Embryonic facial prominence (tissue), 1 donor: ENCODE measurements around the gene AGTPBP1.

Experiments
- DNase-seq: peaks from one replicate; pipeline ENCODE4 v3.0.0-alpha.2; 2016; ENCODE audit errors: extremely low spot score

Gene AGTPBP1

DNA sequence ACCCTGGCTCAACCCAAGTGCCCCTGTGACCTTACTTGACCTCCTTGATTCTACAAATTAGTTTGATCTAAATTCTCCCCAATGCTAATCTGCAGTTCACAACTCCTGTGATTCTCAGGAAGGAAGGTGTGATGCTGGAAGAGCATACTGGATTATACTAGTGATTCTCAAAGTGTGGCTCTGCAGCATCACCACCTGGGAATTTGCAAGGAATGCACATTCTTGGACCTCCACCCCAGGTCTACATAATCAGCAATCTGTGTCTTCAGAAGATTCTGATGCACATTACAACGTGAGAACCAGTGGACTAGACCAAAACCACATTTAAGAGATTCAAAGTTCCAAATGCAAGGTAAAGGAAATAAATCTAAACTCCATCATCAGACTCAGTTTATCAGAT is 198.6 kb downstream of the AGTPBP1 start:
- no peak for DNase-seq

DNA sequence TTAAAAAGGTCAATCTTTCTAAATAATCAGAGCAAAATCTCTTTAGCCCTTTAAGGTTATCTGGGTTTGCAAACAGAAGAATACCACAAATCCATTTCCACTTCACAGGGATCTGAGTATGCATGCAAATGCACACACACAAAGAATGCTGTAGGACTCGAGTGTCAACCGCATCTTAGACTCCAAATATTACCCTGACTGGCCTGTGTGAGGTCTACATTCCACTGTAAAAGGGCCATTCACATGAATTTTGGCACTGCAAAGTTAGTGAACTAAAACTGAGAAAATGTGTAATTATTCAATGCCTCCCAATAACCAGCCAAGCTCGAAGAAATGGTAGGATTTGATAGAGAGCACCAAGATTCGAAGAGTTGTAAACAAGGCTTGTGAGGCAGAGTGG is 199.9 kb downstream of the AGTPBP1 start:
- no peak for DNase-seq

DNA sequence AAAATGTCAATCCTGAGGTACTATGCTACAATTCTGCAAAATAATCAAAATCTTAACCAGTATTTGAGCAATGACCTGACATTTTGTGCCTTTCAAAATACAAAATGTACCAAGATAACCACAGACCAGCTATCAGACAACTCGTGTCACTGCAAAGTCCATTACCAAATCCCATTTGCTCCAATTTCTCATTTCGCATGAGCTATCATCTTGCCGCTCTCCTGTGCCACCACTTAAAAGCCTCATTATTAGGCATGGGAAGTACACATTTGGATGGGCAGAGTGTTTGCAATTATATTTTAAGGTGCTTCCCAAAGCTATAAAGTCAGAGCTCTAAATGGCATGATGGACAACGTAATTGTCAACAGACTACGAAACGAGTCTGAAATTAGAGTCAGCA is 205.2 kb downstream of the AGTPBP1 start:
- no peak for DNase-seq

DNA sequence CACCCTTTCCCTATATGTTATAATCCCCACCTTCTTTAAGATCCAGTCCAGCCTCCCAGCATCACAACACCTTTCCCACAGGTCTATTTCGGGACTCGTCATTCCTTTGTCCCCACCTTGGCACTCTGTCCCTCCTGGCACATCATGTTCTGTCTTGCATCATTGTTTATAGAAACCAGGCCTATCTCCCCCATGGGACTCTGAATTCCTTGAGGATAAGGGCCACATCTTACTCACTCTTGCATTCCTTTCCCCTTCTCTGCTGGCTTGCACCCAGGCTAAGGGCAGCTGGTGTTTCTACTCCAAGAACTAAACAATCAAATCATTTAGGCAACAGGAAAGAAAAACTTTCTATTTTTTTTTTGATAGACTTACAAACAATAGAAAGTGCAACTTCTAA is 205.7 kb downstream of the AGTPBP1 start:
- no peak for DNase-seq

DNA sequence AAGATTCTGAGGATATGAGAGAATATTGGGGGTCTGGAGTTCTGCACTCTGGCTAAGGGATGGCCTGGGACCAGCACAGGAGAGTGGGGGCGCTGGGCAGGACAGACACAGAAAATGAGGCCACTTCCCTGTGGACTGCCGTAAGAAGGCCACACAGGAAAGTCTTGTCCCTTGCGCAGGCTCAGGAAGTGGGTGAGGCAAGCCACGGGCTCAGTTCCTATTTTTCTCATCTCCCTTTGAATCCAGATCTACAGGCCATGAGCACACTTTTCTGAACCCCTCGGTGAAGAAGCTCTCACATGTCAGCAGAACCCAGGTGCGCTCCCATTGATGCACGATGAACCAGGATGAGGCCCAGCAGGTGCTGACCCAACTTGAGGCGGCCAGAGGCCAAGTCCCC is 207.4 kb downstream of the AGTPBP1 start:
- DNase-seq: no peak

DNA sequence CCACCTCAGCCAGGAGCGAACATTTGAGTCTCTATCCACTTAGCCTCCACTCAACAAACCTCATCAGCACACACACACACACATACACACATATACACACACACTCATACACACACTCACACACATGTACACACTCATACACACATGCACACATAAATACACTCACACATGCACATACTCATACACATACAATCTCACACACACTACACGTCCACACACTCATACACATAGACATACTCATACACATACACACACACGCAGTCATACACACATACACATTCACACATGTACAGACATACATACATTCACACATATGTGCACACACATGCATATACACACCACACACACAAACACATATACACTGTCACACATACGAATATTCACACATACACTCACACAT is 208.2 kb downstream of the AGTPBP1 start:
- no peak for DNase-seq

DNA sequence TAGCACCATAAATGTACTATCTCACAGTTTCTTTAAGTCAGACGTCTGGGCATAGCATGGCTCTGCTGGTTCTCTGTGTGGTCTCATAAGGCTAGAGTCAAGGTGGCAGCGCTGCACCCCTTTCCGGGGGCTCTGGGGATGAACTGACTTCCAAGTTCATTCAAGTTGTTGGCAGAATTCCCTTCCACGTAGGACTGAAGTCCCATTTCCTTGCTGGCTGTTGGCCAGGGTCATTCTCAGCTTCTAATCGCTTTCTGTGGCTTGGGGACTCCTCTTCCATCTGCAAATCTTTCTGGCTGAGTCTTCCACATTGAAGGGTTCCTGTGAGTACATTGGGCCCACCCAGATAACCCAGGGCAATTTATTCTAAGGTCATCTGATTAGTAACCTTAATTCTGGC is 211.0 kb downstream of the AGTPBP1 start:
- no peak for DNase-seq

DNA sequence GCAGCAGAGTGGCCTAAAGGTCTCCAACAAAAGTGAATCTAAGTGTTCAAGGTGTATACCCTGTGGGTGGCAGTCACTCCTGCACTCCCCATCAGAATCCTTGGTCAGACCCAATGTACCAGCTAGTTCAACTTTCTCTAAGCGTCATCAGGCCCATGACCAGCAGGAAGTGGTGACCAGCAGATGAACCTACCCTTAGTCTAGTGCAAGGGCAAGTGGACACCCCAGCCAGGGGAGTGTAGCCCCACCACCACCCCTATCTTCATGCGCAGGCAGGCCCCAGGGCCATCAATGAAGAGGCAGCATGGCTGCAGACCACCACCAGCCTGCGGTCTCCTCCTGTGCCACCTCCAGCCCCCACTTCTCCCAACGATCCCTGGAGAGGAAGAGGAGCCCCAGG is 213.1 kb downstream of the AGTPBP1 start:
- no peak for DNase-seq

DNA sequence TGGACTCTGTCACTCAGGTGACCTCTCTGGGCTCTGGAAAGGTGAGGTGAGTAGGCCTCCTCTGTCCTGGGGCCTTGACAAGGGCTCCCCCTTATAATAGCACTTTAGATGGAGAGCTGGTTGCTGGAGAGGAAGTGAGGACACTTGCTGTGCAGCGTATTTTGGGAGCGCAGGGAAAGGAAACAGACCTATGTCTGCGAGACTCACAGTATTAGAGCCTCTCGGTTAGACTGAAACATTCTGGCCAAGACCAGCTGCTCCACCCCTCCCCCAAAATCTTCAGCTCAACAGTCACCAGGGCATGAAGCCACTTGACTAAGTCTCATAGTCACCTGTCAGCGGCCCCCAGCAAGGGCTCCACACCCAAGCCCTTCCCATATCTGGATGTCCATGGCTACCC is 213.6 kb downstream of the AGTPBP1 start:
- DNase-seq: no peak

DNA sequence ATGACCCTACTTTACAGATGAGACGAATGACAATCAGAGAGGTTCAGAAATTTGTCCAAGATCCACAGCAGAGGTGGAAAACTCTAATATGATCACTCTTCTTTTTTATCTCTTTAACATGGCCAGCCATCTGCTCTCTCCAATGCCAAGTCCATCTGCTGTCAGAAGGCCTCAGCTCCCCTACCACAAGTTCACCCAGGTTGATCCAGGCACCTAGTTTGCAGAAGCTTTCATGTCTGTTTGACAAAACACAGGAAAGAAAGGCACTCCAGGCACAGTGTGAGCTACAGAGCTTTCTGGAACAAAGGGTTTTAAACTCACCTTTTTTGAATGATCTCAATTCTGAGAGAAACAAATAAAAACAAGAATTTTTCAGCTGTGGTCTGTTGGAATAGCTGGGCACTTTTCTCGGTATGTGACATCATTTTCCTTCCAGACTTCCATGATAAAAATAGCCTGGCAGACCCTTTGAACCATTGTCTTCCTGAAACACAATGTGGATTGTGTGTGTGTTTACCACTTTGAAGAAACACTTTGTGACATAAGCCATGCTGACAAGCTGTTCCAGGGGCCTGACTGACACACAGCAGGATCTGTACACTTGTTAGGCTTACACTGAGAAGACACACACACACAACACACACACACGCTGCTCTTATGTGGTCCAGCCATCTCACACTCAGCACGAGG is 214.3 kb downstream of the AGTPBP1 start:
- DNase-seq: no peak

DNA sequence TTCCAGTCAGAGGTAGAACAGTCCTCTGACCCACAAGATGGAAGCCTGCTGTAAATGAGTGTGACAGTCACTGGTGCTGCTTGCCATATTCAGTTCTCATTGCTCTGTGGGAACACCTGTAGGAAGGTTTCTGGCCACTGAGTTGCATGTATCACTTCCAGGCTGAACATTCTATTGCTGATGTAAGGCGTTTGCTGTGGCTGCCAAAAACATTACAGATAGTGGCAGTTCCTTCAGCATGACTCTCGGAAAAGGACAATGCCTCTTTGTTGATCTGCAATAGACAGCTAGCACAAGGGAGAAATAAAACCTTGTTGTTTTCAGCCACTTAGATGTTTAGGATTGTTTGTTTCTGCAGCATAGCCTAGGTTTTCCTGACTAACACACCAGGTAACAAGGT is 217.2 kb downstream of the AGTPBP1 start:
- DNase-seq: no peak

DNA sequence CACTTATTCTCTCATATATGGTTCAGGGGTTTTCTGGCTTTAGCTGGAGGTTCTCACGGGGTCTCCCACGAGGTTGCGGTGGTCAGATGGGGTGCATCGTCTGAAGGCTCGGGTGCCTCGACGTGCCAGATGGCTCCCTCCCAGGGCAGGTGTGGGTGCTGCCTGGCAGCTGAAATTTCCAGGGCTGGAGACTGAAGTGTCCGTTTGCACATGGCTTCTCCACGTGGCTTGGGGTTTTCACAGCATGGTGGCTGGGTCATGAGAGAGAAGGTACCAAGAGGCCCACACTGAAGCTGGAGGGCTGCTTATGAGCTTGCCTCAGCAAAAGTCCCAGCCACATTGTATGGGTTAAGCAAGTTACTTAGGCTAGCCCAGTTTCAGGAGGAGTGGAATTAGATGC is 218.6 kb downstream of the AGTPBP1 start:
- no peak for DNase-seq

DNA sequence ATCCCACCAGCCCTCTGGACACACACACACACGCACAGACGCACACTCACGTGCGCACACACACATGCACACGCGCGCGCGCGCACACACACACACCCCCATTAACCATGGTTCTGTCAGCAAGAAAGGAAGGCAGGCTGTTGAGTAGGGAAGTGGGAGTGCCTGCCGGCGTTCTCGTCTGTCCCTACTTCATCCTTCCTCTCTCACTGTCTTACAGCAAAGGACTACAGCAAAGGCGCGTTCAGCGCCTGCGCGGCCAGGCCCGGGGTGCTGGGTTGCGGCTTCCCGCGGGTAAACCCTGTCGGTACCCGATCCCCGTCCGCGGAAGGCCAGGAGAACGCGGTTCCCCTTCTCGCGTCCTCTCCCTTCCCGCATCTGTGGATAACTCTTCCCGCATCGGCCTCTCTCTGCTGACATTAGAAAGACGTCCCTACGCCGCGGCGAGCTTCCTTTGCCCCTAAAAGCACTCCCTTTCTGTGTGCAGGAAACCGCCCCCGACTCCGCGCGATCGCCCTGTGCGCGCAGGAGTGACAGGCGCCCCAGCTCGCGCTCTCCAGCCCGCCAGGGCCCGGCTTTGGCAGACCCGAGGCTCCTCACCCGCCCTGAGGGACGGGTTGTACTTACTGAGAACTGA is 219.2 kb downstream of the AGTPBP1 start:
- peak; percentile 42 for DNase-seq

DNA sequence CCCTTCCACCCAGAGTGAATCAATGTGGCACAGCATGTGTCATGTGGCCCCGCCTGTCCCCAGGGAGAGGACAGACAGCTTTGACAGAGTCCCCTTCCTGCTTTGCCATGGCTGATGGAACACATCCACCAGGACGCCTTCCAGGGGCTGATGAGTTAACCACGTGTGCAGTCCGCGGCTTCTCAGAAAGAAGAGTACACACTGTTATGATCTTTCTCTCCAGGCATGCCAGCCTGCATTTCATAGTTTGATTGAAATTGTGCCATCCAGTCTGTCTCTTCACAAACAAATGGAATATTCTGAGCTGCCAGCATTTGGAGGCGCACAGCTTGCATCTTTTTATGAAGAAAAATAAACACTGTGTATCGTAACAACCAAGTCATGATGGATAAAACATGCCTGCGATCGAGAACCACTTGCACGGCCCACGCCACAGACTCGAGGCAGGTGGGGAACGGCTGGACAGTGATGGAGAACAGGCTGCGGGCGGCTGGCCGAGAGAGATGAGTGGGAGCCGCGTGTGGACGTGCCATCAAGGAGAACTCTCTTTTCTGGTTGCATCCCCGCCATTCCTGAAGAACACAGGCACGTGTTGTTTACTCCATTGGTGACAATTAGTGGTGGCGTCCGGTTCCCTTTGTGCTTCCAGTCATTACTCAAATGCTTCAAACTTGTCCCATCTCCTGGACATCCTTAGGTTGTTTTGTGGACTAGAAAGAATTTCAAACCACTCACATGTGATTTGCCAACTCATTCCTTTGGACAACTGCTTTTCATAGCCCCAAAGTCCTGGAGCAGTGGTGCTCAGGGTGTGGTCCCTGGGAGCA is 220.2 kb downstream of the AGTPBP1 start:
- DNase-seq: no peak

DNA sequence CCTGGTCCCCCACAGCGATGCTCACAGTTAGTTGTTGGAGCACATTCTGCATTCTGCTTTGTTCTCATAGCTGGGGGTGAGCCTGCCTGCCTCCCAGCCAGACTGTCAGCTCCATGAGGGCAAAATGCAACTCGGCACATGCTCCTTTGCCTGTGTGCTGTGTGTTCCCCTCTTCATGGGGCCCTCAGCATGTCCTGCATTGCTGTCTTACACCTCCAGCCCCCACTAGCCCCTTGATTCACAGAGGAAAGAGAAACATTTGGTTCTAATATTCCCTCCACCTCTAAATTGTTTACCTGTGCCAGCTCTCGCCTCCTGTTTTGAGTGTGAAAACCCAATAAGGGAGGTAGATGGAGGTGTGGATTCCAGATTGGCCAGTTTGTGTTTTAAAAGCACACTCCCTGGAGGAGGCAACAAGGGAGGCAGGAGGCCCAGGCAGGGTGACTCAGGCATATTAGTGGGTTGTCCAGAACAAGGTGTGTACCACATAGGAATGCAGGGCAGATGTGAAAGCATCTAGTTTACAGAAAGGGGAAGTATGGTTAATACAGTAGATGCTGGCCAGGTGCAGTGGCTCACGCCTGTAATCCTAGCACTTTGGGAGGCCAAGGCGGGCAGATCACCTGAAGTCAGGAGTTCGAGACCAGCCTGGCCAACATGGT is 224.6 kb downstream of the AGTPBP1 start:
- no peak for DNase-seq

DNA sequence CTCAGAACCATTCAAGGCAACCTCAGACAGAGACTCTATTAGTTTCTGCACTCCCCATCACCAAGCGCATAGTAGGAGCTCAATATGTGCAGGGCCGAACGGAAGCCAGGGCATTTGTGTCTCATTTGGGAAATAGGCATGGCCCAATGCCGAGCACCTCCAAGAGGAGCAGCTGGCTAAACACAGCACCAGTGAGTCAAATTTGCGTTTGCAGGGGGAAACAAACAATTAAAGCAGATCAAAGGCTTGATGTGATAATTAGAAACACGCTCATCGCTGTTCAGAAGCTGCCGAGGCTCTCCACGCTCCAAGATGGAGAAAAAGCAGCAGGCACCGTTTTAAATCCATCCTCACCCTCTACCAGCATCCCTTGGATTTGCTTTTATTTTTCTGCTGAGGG is 225.3 kb downstream of the AGTPBP1 start:
- no peak for DNase-seq

DNA sequence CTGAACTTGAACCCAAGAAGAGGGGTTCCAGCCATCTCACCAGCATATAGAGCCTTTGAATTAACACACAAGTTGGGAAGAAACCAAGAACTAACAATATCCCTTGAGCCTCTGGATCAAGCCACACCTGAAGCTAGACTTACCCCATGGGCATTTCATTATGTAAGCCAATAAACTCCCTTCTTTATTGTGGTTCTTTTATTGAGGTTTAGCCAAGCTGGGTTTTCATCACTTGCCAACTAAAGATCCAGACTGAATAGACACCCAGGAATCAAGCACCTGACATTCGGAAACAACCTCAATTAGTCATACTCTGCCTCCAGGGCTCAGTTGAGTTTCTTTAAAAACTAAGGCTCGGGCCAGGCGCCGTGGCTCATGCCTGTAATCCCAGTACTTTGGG is 226.7 kb downstream of the AGTPBP1 start:
- DNase-seq: no peak

DNA sequence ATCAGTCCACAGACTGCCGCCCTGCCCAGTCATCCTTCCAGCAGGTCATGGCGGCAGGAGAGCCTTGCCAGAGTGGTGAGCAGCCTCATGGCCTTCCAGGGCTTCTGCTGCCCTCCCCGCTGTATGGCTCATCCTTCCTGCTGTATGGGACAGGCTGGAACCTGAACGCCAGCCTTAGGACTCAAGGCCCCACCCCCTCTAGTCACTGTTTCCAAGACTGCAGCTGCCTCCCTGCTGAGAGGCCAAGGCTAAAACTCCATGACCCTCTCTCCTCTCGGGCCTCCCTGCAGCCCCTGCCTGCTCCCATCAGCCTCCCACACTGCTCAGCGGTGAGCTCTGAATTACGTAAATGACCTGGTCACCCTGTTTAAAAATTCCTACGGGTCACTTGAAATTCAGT is 227.5 kb downstream of the AGTPBP1 start:
- no peak for DNase-seq

DNA sequence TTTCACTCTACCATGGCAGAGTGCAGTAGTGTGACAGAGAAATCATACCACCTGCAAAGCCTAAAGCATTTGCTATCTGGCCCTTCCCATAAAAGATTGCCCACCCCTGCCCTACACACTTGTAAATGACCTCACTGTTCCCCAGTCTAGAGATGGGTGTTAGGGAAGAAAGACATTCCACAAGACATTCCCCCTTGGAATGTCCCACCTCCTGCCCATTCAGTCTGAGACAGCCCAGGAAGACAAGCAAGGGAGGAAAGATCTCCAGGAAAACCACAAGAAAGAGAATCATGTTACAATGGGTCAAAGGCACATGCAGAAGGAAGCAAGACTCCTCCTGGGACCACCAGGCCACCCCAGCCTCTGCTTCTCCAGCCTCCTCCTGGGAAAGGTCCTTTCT is 230.0 kb downstream of the AGTPBP1 start:
- DNase-seq: no peak

DNA sequence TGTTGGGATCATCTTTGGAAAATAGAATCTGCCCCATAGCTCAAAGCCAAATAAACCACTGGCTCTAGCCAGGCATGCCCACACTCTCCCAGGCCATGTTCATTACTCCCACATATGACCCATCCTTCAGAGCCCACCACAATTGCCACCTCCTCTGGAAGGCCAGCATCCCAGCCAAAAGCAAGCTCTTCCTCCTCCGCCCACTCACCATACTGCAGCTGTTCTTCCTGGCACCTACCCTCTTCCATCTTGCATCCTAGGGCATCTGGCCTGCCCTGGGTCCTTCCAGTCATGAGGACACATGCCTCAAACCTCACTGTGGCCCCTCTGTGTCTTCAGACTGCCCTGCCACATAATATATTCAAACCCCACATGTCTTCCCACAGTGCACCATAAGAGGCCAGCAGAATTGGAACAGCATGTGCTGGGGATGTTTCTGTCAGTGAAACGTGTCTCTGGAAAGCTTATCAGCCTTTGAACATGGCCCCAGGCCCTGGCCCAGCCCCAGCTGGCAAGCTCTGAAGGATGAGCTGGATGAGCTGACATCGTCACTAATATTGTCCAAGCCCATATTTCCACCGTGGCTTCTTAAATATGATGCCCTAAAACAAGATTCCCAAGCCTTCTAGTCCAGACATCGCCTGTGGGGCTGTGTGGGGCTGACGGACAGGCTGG is 230.8 kb downstream of the AGTPBP1 start:
- DNase-seq: no peak

DNA sequence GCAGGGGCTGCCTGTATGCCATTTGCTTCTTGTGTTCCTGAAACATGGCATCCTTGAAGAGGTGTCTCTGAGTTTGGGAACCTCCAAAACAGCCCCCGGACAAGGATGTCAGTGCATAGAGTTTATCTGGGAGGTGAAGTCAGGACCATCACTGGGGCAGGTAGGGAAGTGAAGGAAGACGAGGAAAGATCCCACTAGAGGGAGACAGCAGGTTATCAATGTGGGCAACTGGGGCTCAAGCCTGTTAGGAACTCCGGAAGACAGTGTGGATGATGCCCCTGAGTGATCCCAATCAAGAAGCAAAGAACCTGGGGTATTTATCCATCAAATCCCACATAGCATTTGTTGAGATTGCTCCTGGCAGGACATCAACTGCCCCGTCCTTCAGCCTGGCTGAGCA is 233.1 kb downstream of the AGTPBP1 start:
- DNase-seq: no peak

DNA sequence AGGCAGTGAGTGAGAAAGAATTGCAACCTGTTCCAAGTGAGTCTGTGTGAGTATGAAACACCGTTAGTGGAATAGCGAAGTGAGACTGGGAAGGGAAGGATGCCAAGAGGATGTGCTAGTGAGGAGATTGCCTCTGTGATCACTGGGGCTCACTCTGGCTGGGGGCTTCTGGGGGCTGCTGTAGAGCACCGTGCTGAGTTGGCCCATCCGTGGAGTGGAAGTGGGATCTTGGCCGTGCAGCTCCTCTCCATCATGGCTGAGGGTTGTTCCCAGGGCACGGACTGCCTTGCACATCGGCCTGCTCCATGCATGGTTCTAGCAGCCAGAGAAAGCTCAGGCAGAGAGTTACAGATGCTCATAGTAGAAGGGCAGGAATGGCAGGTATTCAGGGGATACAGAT is 236.1 kb downstream of the AGTPBP1 start:
- DNase-seq: no peak
